ENCODE data around the gene SLC9A9.
"Not testable (repeated sequence)": the region's sequence is repeated elsewhere in the genome, so short reads cannot be mapped to it uniquely, and the experiment has no call there.

SLC9A9 gene

DNA sequence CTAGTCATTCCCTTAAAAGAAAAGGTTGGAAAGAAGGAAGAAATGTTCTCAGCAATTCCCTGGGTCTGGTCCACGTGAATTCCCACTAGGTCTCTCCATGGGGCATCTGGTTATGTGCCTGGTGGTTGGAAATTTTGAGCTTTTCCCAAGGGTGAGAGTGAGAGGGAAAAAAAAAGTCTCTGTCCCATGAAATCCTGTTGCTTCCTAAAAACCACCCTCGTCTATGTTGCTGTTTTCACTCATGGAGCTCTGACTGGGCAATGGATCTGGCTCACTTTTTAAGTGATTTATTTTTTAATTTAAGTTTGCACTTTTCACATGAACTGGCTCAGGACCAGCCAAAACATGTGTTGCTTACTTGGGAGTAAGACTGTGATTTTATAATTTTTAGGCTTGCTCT is 538.6 kb downstream of the SLC9A9 start:
- no peak for DNase-seq

- DNase-seq, result no peak
Observed at GRCh38 chr3:143307613-143308183, 540.6 kb downstream of the SLC9A9 start.

DNA sequence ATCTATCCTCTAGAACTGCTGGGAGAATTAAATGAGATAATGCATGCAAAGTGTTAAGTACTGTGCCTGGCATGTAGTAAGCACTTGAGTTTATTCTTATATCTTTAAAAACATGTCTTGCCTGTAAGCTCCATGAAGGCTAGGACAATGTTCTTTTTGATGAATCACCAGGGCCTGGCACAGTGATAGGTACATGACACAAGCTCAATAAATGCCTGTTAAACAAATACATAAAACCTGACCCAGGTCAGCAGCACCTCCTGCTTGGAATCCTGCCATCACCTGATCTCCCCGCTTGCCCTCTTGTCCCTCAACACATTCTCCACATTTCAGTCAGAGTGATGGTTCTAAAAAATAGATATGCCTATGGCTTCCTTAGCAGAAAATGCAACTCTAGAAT is 541.9 kb downstream of the SLC9A9 start:
- no peak for DNase-seq

GRCh38 chr3:143302638-143303171 is 545.6 kb downstream of the SLC9A9 start:
- no peak for DNase-seq

- no peak for DNase-seq
Observed at GRCh38 chr3:143301031-143301901, 547.0 kb downstream of the SLC9A9 start.

DNA sequence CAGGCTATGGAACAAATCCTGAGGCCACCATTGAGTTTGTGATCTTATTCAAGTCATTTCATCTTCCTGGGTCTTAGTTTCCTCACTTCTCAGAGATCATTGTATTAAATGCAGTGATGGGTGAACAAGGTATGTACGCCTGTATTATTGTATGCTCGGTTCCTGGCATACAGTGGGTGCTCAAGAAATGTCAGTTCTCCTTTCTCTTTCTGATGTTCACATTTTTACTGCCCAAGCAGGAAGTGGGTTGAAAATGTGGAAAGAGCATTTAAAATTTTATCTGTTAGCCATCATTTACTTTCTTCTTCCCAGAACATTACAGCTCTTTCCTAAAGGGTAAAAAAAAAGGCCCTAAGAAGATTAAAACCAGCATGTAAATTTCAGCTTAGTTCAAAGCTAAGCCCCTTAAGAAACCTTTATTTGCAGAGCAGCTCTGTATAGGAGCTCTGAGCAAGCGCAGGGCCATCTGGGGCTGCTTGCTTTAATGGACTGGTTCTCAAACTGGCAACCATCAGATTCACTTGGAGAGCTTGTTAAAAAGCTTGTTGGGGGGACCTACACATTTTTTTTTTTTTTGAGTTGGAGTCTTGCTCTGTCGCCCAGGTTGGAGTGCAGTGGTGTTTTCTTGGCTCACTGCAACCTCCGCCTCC is 549.3 kb downstream of the SLC9A9 start:
- DNase-seq, result no peak

GRCh38 chr3:143298380-143298779 is 549.9 kb downstream of the SLC9A9 start:
- DNase-seq, result no peak

DNA sequence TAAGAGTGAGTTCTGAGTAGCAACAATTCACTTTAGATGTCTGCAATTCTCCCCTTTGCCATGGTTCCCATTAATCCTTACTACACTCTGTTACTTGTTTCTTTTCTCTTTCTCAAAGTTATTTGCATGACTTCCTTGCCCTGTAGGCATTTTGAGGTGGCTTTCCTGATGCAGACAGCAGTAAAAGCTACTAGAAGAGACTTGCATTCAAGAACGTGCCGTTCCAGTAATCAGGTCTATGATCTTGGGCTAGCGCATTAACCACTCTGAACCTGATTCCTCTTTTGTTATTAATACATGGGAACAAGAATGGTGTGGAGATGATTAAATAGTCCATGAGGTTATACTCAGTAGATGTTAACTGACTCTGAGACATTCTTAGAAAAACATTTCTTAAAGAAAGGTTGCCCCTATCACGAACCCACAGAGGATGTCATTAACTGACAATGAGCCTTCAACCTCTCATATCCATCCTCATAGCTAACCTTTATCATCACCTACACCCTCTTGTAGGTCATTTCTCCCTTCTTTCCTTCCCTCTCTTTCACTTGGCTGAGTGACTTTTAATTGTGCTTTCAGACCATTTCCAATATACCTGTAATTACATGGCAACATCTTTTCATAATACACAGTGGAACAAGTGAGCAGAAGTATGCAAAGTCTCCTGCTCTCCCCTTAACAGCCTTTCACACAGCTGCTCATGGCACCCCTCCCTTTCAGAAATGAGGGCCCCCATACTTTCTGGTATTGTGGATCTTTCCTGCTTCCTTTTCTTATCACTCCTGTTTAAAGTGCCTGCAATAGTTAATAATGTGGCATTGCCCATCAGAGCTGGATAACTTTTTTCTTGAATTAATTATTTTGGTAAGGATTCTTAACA is 552.8 kb downstream of the SLC9A9 start:
- peak in 1 of 3 experiments; percentile 41 for DNase-seq

DNA sequence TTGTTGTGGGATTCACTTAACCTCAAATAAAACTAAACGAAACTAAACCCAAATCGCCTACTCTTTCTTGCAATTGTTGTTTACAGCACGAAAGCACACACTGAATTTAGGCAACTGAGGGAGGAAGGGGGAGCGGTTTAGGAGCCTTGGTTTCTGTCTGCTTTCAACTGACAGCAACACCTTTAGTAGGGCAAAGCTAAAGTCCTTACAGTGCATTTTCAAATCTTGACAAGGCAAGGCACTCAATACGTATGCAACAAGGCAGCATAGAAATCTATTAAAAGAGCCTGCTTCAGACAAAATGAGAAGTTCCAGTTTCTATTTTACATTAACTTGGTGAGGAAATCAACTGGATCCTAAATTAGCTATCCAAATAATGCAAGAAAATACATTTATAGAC is 554.1 kb downstream of the SLC9A9 start:
- DNase-seq, result no peak

- DNase-seq, result no peak
Observed at GRCh38 chr3:143291836-143292447, 556.3 kb downstream of the SLC9A9 start.

GRCh38 chr3:143288944-143289343 is 559.3 kb downstream of the SLC9A9 start:
- DNase-seq, result no peak

- DNase-seq, result no peak
Observed at GRCh38 chr3:143287403-143287802, 560.9 kb downstream of the SLC9A9 start.

DNA sequence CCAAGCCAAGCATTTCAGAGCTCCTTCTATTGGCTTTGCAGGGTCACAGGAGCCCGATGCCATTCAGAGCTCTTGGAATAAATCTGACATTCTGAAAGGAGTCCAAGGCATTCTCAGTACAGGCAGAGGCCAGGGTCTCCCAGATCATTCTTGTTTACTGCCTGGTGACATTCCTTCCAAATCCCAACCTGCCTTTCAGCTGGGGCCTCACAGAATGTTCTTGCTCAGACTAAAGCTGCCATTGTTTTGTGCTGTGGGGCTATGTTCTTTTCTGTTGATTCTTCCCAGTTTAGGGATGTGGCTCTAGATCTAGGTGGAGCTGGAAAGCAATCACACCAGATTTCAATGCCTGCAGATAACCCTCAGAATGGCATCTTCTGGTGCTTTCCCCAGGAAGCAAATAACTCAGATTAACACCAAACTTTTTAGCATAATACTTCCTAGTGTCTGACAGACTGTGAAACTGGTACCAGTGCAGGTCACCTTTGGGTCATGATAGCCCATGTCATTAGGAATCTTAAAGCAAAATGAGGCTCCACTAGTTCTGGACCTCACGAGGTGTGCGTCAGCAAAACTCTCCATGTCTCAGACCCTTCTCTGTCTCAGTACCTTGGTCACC is 561.8 kb downstream of the SLC9A9 start:
- no peak for DNase-seq

- peak in 1 of 3 experiments; percentile 34 for DNase-seq
Observed at GRCh38 chr3:143283432-143284128, 564.7 kb downstream of the SLC9A9 start.

DNA sequence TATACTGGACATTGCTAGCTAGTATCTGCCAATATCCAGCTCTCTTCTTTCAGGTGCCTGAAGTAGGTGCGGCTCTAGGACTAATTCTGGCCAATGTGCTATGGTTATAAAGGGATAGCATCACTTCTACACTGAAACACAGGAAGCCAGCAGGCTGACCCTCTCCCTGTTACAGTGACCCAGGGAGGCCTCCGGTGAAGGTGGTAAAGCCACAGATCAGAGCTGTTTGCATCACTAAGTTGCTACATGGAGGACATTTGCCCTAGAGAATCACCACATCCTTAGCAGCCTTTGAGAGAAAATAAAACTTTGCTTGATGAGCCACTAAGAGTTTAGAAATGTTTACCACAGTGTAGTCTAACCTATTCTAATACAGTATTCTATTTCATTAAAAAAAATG is 567.3 kb downstream of the SLC9A9 start:
- DNase-seq, result no peak

- DNase-seq, result not testable (repeated sequence)
Observed at GRCh38 chr3:143279567-143279966, 568.7 kb downstream of the SLC9A9 start.

GRCh38 chr3:143278721-143279120 is 569.5 kb downstream of the SLC9A9 start:
- DNase-seq, result no peak

DNA sequence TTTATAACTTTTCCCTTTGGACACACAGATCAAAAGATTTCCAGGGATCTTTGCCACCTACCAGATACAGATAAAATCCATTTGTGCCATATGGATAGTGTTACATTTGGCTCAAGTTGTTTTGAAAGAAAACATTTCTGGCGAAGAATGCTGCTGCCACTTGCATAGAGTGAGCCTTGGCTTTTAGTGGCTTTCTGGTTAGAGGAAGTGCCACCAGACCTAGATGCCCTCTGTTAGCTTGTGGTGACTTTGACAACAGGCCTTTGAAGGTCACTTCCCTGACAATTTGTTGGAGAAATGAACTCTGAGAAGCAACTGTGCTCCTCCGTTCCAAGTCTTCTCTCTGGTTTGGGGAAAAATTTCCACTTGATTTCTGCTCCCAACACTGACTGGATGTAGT is 570.7 kb downstream of the SLC9A9 start:
- no peak for DNase-seq

- no peak for DNase-seq
Observed at GRCh38 chr3:143276592-143276991, 571.7 kb downstream of the SLC9A9 start.

GRCh38 chr3:143273975-143274690 is 574.1 kb downstream of the SLC9A9 start:
- DNase-seq, result no peak
